Neural crest cell (in vitro differentiated cells): Measurements from ENCODE around the gene KDM4C. TPM values are rescaled to one million over a fixed set of nuclear protein-coding genes. Genes with fewer than 3 reads are reported as not detected.
"Not testable (repeated sequence)": the region's sequence is repeated elsewhere in the genome, so short reads cannot be mapped to it uniquely, and the experiment has no call there.

Experiments used
- DNase-seq: peaks from one replicate; pipeline ENCODE4 v3.0.0; 2021; ENCODE audit warnings: low read depth, mixed read lengths, low spot score
- H3K27ac Mint-ChIP-seq: one replicate; pipeline ENCODE4 v1.8.0; 2021; ENCODE audit warnings: mild to moderate bottlenecking, mixed read lengths; ENCODE audit not compliant: unreplicated experiment
- H3K27me3 Mint-ChIP-seq: 2 replicates; pipeline ENCODE4 v1.8.0; 2021; ENCODE audit warnings: low read depth, mild to moderate bottlenecking, mixed read lengths
- H3K36me3 Mint-ChIP-seq: 2 replicates; pipeline ENCODE4 v1.8.0; 2021; ENCODE audit warnings: low read depth, mild to moderate bottlenecking, mixed read lengths
- H3K4me1 Mint-ChIP-seq: 2 replicates; pipeline ENCODE4 v1.8.0; 2021; ENCODE audit warnings: mixed read lengths
- H3K4me3 Mint-ChIP-seq: one replicate; pipeline ENCODE4 v1.8.0; 2021; ENCODE audit warnings: mild to moderate bottlenecking, mixed read lengths
- H3K9me3 Mint-ChIP-seq: 2 replicates; pipeline ENCODE4 v1.8.0; 2021; ENCODE audit warnings: mixed read lengths
- total RNA-seq: library from RNA; stranded (reverse); gene quantifications from 2 replicates; pipeline ENCODE4 v1.2.1, GENCODE V29; 2021
- TF ChIP-seq, protein P1 (sequence below): fragments of 200-600 bp; sonication (generic); conservative IDR thresholded peaks from 2 replicates; pipeline ENCODE4 v1.5.0; 2021; ENCODE audit warnings: antibody characterized with exemption, mild to moderate bottlenecking

The KDM4C gene
- total RNA-seq, 1 donor from 2014 or later = 11.2 TPM

DNA sequence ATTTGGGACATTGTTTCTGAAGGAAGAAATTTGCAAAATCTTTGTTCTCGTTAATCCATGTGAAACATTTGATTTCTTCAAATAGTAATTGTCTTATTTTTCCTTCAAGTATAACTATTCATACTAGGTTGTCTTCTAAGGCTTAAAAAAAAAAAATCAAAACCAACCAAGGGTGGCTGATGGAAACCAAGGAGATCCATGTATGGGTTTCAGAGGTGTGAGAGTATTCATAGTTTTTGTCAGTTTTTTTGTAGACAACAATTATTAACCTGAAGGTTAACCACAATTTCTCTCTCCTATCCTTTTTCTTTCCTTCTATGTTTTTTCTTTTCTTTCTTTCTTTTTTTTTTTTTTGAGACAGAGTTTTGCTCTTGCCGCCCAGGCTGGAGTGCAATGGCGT, 35.4 kb downstream of the KDM4C start:
- H3K4me3 Mint-ChIP-seq = no peak overlapping the region
- H3K9me3 Mint-ChIP-seq = no peaks in the 10 kb centered on the region
- TF ChIP-seq, protein P1, sequence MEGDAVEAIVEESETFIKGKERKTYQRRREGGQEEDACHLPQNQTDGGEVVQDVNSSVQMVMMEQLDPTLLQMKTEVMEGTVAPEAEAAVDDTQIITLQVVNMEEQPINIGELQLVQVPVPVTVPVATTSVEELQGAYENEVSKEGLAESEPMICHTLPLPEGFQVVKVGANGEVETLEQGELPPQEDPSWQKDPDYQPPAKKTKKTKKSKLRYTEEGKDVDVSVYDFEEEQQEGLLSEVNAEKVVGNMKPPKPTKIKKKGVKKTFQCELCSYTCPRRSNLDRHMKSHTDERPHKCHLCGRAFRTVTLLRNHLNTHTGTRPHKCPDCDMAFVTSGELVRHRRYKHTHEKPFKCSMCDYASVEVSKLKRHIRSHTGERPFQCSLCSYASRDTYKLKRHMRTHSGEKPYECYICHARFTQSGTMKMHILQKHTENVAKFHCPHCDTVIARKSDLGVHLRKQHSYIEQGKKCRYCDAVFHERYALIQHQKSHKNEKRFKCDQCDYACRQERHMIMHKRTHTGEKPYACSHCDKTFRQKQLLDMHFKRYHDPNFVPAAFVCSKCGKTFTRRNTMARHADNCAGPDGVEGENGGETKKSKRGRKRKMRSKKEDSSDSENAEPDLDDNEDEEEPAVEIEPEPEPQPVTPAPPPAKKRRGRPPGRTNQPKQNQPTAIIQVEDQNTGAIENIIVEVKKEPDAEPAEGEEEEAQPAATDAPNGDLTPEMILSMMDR = no peak
- H3K36me3 Mint-ChIP-seq = peaks cover 13% of the 10 kb centered on the region
- H3K27me3 Mint-ChIP-seq = no peaks in the 10 kb centered on the region
- peaks cover 11% of the 10 kb centered on the region for H3K4me1 Mint-ChIP-seq
- no peak for DNase-seq
- no peak overlapping the region for H3K27ac Mint-ChIP-seq

DNA sequence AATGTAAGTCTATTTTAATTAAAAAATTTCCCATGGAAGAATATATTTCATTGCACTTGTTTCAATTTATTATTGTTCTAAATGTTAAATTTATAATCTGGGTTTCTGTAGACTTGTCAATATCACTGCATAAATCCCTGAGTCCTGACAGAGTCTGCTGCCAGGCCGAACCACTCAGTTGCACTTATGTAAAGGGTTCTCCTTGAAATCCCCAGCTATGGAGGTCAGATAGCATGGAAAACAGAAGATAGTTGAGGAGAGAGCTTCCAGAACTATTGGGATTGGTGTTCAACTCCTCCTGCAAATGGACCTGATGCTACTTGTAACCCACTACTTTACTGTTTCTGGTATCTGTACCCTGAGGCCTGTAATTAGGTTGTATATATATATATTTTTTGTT, 37.2 kb downstream of the KDM4C start:
- Mint-ChIP-seq H3K27me3 (no peaks in the 10 kb centered on the region), H3K9me3 (no peaks in the 10 kb centered on the region), H3K4me3 (no peak overlapping the region), H3K4me1 (peaks cover 4% of the 10 kb centered on the region), H3K27ac (no peak overlapping the region), H3K36me3 (peaks cover 16% of the 10 kb centered on the region)
- DNase-seq = no peak
- TF ChIP-seq, protein P1 = no peak

DNA sequence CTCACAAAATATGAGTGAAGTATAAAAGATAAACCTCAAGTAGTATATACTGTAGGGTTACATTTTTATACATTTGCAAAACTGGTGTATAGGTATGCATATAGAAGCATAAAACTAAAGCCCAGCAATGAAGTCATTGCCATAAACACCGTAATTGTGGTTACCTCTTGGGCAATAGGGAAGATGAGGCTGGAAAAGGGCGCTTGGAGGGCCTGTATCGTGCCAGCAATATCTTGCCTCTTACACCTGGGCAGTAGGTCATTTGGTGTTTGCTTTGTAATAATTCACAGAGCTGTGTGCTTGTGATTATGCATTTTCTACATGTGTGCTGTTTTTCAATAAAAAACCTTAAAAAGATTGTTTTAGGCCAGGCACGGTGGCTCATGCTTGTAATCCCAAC, 45.2 kb downstream of the KDM4C start:
- Mint-ChIP-seq H3K9me3 (no peaks in the 10 kb centered on the region), H3K4me3 (no peak overlapping the region), H3K27ac (no peak overlapping the region), H3K27me3 (no peaks in the 10 kb centered on the region), H3K4me1 (no peaks in the 10 kb centered on the region), H3K36me3 (peaks cover 19% of the 10 kb centered on the region)
- DNase-seq = no peak
- TF ChIP-seq, protein P1 = no peak

DNA sequence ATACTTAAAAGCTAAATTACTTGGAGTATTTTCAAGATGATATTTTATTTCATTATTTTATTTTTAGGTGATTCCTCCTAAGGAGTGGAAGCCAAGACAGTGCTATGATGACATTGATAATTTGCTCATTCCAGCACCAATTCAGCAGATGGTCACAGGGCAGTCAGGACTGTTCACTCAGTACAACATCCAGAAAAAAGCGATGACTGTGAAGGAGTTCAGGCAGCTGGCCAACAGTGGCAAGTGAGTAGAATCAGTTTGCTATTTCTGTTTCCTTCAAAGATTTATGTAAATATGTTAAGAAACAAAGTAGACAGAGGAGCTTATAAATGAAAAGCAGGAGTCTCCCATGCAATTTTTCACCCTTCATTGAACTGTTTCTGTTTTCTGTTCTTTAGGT, 47.8 kb downstream of the KDM4C start:
- no peak for DNase-seq
- no peak overlapping the region for H3K4me3 Mint-ChIP-seq
- no peak overlapping the region for H3K27ac Mint-ChIP-seq
- peaks cover 16% of the 10 kb centered on the region for H3K36me3 Mint-ChIP-seq
- no peaks in the 10 kb centered on the region for H3K4me1 Mint-ChIP-seq
- no peaks in the 10 kb centered on the region for H3K27me3 Mint-ChIP-seq
- TF ChIP-seq, protein P1 = no peak
- no peaks in the 10 kb centered on the region for H3K9me3 Mint-ChIP-seq

DNA sequence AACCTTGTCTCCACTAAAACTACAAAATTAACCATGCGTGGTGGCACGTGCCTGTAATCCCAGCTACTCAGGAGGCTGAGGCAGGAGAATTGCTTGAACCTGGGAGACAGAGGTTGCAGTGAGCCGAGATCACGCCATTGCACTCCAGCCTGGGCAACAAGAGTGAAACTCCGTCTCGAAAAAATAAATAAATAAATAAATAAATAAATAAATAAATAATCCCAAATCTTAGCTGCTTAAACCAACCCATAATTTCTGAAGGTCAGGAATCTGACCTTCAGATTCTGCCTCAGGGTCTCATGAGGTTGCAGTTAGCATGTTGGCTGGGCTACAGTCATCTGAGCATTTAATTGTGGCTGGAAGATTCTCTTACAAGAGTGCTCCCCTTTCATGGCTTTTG, 48.5 kb downstream of the KDM4C start:
- H3K27ac Mint-ChIP-seq, H3K27me3 Mint-ChIP-seq, H3K4me3 Mint-ChIP-seq, H3K4me1 Mint-ChIP-seq, DNase-seq, H3K9me3 Mint-ChIP-seq: not testable (repeated sequence)
- peaks cover 16% of the 10 kb centered on the region for H3K36me3 Mint-ChIP-seq

DNA sequence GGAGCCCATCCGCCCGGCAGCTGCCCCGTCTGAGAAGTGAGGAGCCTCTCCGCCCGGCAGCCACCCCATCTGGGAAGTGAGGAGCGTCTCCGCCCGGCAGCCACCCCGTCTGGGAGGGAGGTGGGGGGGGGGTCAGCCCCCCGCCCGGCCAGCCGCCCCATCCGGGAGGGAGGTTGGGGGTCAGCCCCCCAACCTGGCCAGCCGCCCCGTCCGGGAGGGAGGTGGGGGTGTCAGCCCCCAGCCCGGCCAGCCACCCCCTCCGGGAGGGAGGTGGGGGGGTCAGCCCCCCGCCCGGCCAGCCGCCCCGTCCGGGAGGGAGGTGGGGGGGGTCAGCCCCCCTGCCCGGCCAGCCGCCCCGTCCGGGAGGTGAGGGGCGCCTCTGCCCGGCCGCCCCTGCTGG, 49.9 kb downstream of the KDM4C start:
- not testable (repeated sequence) for H3K9me3 Mint-ChIP-seq, H3K27ac Mint-ChIP-seq, H3K4me1 Mint-ChIP-seq, H3K4me3 Mint-ChIP-seq, H3K27me3 Mint-ChIP-seq, DNase-seq
- H3K36me3 Mint-ChIP-seq = peaks cover 16% of the 10 kb centered on the region

DNA sequence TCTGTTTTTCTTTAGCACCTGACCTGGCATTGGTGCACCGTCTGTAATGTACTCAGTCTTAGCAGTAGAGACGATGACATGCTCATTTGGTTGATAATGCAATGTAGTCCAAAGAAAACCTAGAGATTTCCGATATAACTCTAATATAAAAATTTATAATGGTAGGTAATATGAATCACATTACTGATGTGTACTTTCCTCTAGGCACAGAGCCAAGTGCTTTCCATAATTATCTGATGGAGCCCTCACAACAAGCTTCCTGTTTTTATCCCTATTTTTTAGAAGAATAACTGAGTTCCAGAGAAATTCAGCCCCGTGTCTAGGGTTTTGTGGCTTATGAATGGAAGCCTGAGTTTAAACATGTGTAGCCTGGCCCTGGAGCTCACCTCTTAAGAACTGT, 53.7 kb downstream of the KDM4C start:
- H3K9me3 Mint-ChIP-seq = no peaks in the 10 kb centered on the region
- TF ChIP-seq, protein P1 = no peak
- H3K4me1 Mint-ChIP-seq = no peaks in the 10 kb centered on the region
- H3K36me3 Mint-ChIP-seq = peaks cover 6% of the 10 kb centered on the region
- H3K27ac Mint-ChIP-seq = no peak overlapping the region
- DNase-seq = no peak
- H3K27me3 Mint-ChIP-seq = no peaks in the 10 kb centered on the region
- no peak overlapping the region for H3K4me3 Mint-ChIP-seq
